GM19438 (cell line): ENCODE data around the gene CLDN5.

Source experiments
- ATAC-seq: cut with Tn5 transposase; IDR thresholded peaks from one replicate; pipeline ENCODE4 v1.9.1; 2021; ENCODE audit warnings: low read depth; ENCODE audit not compliant: unreplicated experiment

CLDN5 gene

GRCh38 chr22:19523240-19524169 lies 705 bp downstream of the CLDN5 start:
- no peak for ATAC-seq

DNA sequence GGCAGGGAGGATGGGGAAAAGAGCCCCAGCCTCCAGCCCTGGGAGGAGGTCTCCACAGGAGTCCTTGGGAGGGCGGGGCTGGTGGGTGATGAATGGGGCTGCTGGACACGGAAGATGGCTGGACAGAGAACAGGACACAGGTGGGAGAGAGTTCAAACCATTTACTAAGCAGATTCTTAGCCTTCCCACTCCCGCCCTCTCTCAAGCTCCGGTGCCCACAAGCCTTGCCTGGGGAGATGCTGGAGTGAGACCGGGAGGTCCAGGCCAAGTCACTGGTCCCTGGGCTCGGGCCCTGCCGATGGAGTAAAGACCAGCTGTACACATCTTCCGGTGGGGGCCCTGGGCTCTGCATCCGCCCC lies 1.4 kb downstream of the CLDN5 start:
- ATAC-seq: no peak

DNA sequence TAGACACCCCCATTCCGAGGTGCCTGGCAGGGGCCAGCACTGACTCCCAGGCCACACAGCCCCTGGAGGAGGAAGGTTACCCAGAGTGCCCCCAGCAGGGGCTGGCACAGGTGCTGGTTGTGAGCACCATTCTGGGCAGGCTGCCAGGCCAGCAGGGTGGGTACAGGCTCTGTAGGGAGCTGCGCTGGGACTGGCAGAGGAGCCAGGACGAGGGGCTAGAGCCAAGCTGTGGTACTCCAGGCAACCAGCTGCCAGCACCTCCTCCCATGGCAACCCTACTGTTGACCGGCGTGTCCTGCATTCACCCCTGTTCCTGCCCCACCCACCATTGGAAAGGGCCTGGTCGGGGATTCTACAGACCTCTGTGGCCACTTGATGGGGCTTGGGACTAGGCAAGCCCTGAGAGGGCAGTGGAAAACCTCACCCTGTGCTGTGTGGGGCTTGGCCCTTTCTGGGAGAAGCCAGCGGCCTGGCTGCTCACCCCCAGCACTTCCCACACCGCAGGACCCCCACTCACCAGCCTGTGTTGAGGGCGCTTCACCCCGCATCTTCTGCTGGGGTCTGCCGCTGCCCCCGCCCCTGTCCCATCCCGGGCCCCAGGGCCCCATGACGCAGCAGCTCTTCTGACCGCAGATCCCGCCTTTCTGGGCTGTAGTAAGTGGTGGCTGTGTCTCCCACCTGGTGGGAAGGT lies 1.9 kb downstream of the CLDN5 start:
- ATAC-seq: no peak

GRCh38 chr22:19520566-19521305 lies 3.5 kb downstream of the CLDN5 start:
- no peak for ATAC-seq

DNA sequence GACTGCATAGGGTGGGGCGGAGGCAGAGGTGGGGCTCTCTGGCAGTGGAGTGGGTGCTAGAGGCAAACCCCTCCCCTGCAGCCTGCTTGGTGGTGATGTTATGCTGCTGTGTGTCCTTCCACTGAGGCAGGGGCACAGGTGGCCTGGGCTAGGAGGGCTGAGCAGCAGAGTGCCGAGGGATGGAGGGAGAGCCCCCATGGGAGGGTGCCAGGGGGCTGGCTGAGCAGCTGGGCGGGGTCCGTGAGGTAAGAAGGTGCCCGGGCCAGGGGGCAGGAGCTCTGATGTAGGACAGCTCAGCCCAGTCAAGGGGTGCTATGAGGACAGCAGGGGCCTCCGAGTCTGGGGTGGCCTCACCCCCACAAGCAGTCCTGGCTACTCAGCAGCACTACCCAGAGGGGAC lies 4.2 kb downstream of the CLDN5 start:
- ATAC-seq: no peak

GRCh38 chr22:19519041-19519926 lies 4.9 kb downstream of the CLDN5 start:
- ATAC-seq: no peak

- ATAC-seq: no peak
Observed at GRCh38 chr22:19518635-19519034, 5.6 kb downstream of the CLDN5 start.

- ATAC-seq: no peak
Observed at GRCh38 chr22:19517919-19518611, 6.1 kb downstream of the CLDN5 start.

GRCh38 chr22:19517171-19517500 lies 7.1 kb downstream of the CLDN5 start:
- ATAC-seq: no peak

- no peak for ATAC-seq
Observed at GRCh38 chr22:19516378-19517170, 7.6 kb downstream of the CLDN5 start.

- no peak for ATAC-seq
Observed at GRCh38 chr22:19515654-19516377, 8.4 kb downstream of the CLDN5 start.

GRCh38 chr22:19514831-19515565 lies 9.2 kb downstream of the CLDN5 start:
- no peak for ATAC-seq

- ATAC-seq: no peak
Observed at GRCh38 chr22:19513823-19514222, 10.4 kb downstream of the CLDN5 start.

- ATAC-seq: no peak
Observed at GRCh38 chr22:19510919-19511341, 13.3 kb downstream of the CLDN5 start.

DNA sequence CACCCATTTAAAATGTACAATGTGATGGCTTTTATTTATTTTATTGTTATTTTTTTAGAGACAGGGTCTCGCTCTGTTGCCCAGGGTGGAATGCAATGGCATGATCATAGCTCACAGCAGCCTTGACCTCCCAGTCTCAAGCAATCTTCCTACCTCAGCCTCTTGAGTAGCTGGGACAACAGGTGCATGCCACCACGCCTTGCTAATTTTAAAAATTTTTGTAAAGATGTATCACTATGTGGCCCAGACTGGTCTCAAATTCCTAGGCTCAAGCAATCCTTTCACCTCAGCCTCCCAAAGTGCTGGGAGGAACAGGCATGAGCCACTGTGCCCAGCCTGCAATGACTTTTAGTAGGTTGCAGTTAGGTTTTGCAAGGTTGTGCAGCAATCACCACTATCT lies 14.3 kb downstream of the CLDN5 start:
- ATAC-seq: no peak

GRCh38 chr22:19509191-19509590 lies 15.0 kb downstream of the CLDN5 start:
- ATAC-seq: no peak

GRCh38 chr22:19508024-19508776 lies 16.0 kb downstream of the CLDN5 start:
- ATAC-seq: no peak
